T-cell (primary cell): ENCODE measurements around the gene MLEC. TPM values are rescaled to one million over a fixed set of nuclear protein-coding genes. Genes with fewer than 3 reads are reported as not detected.

ENCODE experiments used
- ATAC-seq, 4 experiments: fragments of 200-7000 bp in 3 of 4; fragments of 150-1000 bp in 1 of 4; cut with Tn5 transposase; replicated peaks in 1 of 4; 1 replicate in 3 of 4; 2 replicates in 1 of 4; pipeline ENCODE4 v1.10.0; 2021; ENCODE audit warnings: moderate library complexity in 3 of 4, mild to moderate bottlenecking in 2 of 4, moderate number of reproducible peaks in 1 of 4
- CTCF ChIA-PET, 2 donors: fragments of 300-600 bp; sonication (Branson Sonifier 250); formaldehyde crosslinking; loops; one replicate each; lab custom pipeline; 2022; ENCODE audit warnings: antibody characterized with exemption in 2 of 2; lab: Charles Lee
- POLR2A ChIA-PET, 2 donors: fragments of 300-600 bp; sonication (Branson Sonifier 250); formaldehyde crosslinking; loops; one replicate each; lab custom pipeline; 2022; ENCODE audit warnings: antibody characterized with exemption in 2 of 2; lab: Charles Lee
- DNase-seq, 35 experiments: peaks; one replicate each; pipeline versions ENCODE4 v3.0.0 to v3.0.0-alpha.2; 2013 to 2023
- H3K27ac ChIP-seq: one replicate; pipeline ENCODE4 v1.5.1; 2013; ENCODE audit warnings: low read length
- H3K27me3 ChIP-seq, 2 experiments: replicated peaks in 1 of 2; 1 replicate in 1 of 2; 2 replicates in 1 of 2; pipeline versions ENCODE4 v1.6.1 to v1.7.0; 2013; ENCODE audit warnings: low read length in 1 of 2, mixed read lengths in 1 of 2; ENCODE audit not compliant: control insufficient read depth in 2 of 2, insufficient read depth in 2 of 2; ENCODE audit errors: extremely low read depth in 1 of 2
- H3K36me3 ChIP-seq, 2 donors: 1 replicate in 1 of 2; 2 replicates in 1 of 2; pipeline versions ENCODE4 v1.6.1 to v1.7.0; 2013; ENCODE audit warnings: low read length in 1 of 2; ENCODE audit not compliant: control insufficient read depth in 2 of 2, insufficient read depth in 1 of 2; ENCODE audit errors: extremely low read depth in 1 of 2
- H3K4me1 ChIP-seq, 2 experiments: 1 replicate in 1 of 2; 2 replicates in 1 of 2; pipeline versions ENCODE4 v1.6.1 to v1.7.0; 2013; ENCODE audit warnings: low read length in 2 of 2, mixed read lengths in 1 of 2; ENCODE audit not compliant: insufficient read depth in 2 of 2, control insufficient read depth in 1 of 2; ENCODE audit errors: extremely low read depth in 1 of 2
- H3K4me3 ChIP-seq, 2 donors: 1 replicate in 1 of 2; 2 replicates in 1 of 2; pipeline versions ENCODE4 v1.5.1 to v1.7.0; 2013; ENCODE audit warnings: mild to moderate bottlenecking in 2 of 2, low read length in 1 of 2, moderate library complexity in 1 of 2; ENCODE audit not compliant: control insufficient read depth in 1 of 2; ENCODE audit errors: extremely low read depth in 1 of 2
- H3K9me3 ChIP-seq: 2 replicates; pipeline ENCODE4 v1.7.0; 2013
- H3K27ac Mint-ChIP-seq, 2 donors: one replicate each; pipeline ENCODE4 v1.8.0; 2020 to 2021; ENCODE audit warnings: mild to moderate bottlenecking in 2 of 2, mixed read lengths in 2 of 2
- H3K27me3 Mint-ChIP-seq, 2 donors: one replicate each; pipeline ENCODE4 v1.8.0; 2021 to 2022; ENCODE audit warnings: mixed read lengths in 2 of 2
- H3K36me3 Mint-ChIP-seq: one replicate; pipeline ENCODE4 v1.8.0; 2021; ENCODE audit warnings: mixed read lengths
- H3K4me1 Mint-ChIP-seq, 3 donors: one replicate each; pipeline ENCODE4 v1.8.0; 2020 to 2022; ENCODE audit warnings: mixed read lengths in 3 of 3, mild to moderate bottlenecking in 1 of 3
- H3K4me3 Mint-ChIP-seq, 3 donors: one replicate each; pipeline ENCODE4 v1.8.0; 2020 to 2022; ENCODE audit warnings: mild to moderate bottlenecking in 3 of 3, mixed read lengths in 3 of 3, moderate library complexity in 3 of 3
- H3K9me3 Mint-ChIP-seq, 3 donors: one replicate each; pipeline ENCODE4 v1.8.0; 2020 to 2022; ENCODE audit warnings: mixed read lengths in 3 of 3
- WGBS: methylation state at CpG from one replicate; pipeline ENCODE4 v1.1.5; 2013; ENCODE audit warnings: missing lambda C conversion rate; ENCODE audit not compliant: insufficient coverage; 5-methylcytosine and 5-hydroxymethylcytosine counted together
- total RNA-seq, 35 experiments: library from RNA in 6 of 35; stranded (reverse) in 6 of 35; fragments of 120-200 nt in 1 of 35; gene quantifications; one replicate each; pipeline versions ENCODE4 v1.2.1 to v1.2.4 and lab custom pipeline; 2013 to 2026

Gene MLEC
- total RNA-seq, 5 donors from 2014 or later (not counting 1 experiment from before 2014, with no cell fraction given): 26.3 to 61.3 (median 55.3) TPM

DNA sequence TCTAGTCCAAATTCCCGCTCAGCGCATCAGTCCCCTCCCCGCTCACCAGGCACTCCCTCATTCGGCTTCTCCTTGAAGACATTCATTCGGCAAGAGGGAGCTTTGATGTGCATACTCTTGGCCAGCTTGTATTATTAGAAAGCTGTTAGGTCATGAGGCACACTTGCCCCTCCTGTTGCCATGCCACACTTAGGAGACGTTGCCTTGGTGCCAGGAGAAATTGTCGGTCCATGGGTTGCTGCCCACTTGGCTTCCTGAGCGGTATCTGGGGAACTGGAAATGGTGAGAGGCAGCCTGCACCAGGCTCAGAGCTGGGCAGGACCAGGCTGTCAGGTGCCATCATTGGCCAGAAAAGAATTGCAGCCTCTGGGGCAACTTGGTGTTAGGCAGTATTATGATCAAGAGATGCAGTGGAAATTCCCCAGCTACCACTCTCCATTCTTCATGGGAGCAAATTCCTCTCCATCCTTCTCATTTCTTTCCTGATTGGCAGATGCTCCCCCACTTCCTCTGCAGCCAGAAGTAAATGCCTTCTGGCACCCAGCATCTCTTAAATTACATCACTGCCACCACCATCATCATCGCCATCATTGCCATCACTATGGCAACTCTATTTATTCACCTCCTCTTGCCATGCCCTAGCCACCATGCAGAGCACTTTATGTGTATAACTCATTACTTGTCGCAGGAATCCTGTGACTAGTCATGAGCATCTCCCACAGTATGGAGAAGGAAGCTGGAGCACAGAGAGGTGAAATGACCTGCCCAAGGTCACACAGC, 34.1 kb upstream of the MLEC start:
- H3K9me3 Mint-ChIP-seq: no peaks in the 10 kb centered on the region
- peaks cover 9 to 10% (median 9%) of the 10 kb centered on the region in 3 donors for H3K4me1 Mint-ChIP-seq
- Histone ChIP-seq H3K27ac (no peak overlapping the region), H3K36me3 (no peaks in the 10 kb centered on the region), H3K4me1 (peaks cover 0 to 12% of the 10 kb centered on the region in 2 experiments), H3K4me3 (no peak overlapping the region), H3K9me3 (no peaks in the 10 kb centered on the region), H3K27me3 (peaks cover 2 to 62% of the 10 kb centered on the region in 2 experiments)
- no peak for DNase-seq
- WGBS: 68% methylated on average over 6 of the region's 10 CpGs
- ATAC-seq: no peak
- H3K36me3 Mint-ChIP-seq: no peaks in the 10 kb centered on the region
- CTCF ChIA-PET: interaction anchor here in 1 of 2 donors (0.6 to 0.7 kb wide), 3 partner anchors 151 to 325 kb away, joined by 3 to 8 read pairs (median 7); partner anchors contain the start of gene HNF1A
- peaks cover 25 to 42% of the 10 kb centered on the region in 2 donors for H3K27me3 Mint-ChIP-seq
- H3K27ac Mint-ChIP-seq: no peak overlapping the region
- H3K4me3 Mint-ChIP-seq: no peak overlapping the region
- POLR2A ChIA-PET: interaction anchor here in 1 of 2 donors (0.6 kb wide), 1 partner anchor 478 kb away, joined by 3 read pairs; no protein-coding TSS in a partner anchor

DNA sequence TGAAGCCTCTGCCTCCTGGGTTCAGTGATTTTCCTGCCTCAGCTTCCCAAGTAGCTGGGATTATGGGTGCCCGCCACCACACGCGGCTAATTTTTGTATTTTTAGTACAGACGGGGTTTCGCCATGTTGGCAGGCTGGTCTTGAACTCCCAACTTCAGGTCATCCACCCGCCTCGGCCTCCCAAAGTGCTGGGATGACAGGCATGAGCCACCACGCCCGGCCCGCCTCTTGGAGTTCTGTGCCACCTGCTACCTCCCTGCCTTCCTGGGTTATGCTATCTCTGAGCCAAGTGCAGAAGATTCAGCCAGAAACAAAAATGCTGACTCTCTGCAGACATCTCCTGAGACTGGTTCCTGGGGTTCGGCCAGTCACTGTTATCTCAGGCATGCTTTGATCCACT, 33.3 kb upstream of the MLEC start:
- H3K4me1 ChIP-seq: peaks cover 0 to 12% of the 10 kb centered on the region in 2 experiments
- ChIA-PET POLR2A (interaction anchor here in 1 of 2 donors (0.6 kb wide), 1 partner anchor 477 kb away, joined by 3 read pairs; no protein-coding TSS in a partner anchor), CTCF (no interaction called here)
- H3K4me3 ChIP-seq: no peak overlapping the region
- 98% methylated on average over 11 of the region's 11 CpGs for WGBS
- DNase-seq (no peak), ATAC-seq (no peak)
- H3K4me3 Mint-ChIP-seq: no peak overlapping the region
- H3K36me3 ChIP-seq: no peaks in the 10 kb centered on the region
- no peaks in the 10 kb centered on the region for H3K9me3 ChIP-seq
- H3K27ac Mint-ChIP-seq: no peak overlapping the region
- H3K27me3 Mint-ChIP-seq: peaks cover 19 to 39% of the 10 kb centered on the region in 2 donors
- no peaks in the 10 kb centered on the region for H3K9me3 Mint-ChIP-seq
- H3K27ac ChIP-seq: no peak overlapping the region
- peaks cover 2 to 58% of the 10 kb centered on the region in 2 experiments for H3K27me3 ChIP-seq
- H3K36me3 Mint-ChIP-seq: no peaks in the 10 kb centered on the region
- peaks cover 9 to 10% (median 9%) of the 10 kb centered on the region in 3 donors for H3K4me1 Mint-ChIP-seq

- Histone ChIP-seq H3K27me3 (peaks cover under 1 to 56% of the 10 kb centered on the region in 2 experiments), H3K36me3 (no peaks in the 10 kb centered on the region), H3K9me3 (no peaks in the 10 kb centered on the region), H3K4me3 (no peak overlapping the region), H3K27ac (no peak overlapping the region), H3K4me1 (peaks cover 0 to 1% of the 10 kb centered on the region in 2 experiments)
- Mint-ChIP-seq H3K9me3 (no peaks in the 10 kb centered on the region), H3K4me1 (peaks cover under 1% of the 10 kb centered on the region in 3 donors), H3K36me3 (no peaks in the 10 kb centered on the region), H3K27ac (no peak overlapping the region), H3K27me3 (peaks cover 13 to 30% of the 10 kb centered on the region in 2 donors), H3K4me3 (no peak overlapping the region)
- DNase-seq: no peak
- no peak for ATAC-seq
- POLR2A ChIA-PET: no interaction called here
- WGBS: 82% methylated on average over 6 of the region's 10 CpGs
- CTCF ChIA-PET: no interaction called here
Measured at GRCh38 chr12:120654656-120655055, 32.3 kb upstream of the MLEC start.

DNA sequence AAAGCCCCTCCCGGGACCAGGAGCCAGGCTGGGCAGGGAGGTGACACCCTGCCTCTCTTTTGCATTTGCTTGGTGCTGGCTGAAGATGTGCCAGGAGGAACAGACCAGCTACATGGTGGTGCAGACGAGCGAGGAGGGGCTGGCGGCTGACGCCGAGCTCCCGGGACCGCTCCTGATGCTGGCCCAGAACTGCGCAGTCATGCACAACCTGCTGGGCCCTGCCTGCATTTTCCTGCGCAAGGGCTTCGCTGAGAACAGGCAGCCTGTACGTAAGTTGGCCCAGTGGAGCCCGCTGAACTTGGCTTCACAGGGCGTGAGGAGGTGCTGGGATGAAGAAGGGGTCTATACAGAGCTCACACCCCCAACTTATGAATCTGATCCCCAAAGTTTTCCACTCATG, 30.9 kb upstream of the MLEC start:
- no peaks in the 10 kb centered on the region for H3K4me1 ChIP-seq
- ChIA-PET CTCF (no interaction called here), POLR2A (no interaction called here)
- H3K27ac ChIP-seq: no peak overlapping the region
- Mint-ChIP-seq H3K9me3 (no peaks in the 10 kb centered on the region), H3K36me3 (no peaks in the 10 kb centered on the region), H3K27me3 (peaks cover 4 to 20% of the 10 kb centered on the region in 2 donors), H3K4me3 (no peak overlapping the region), H3K4me1 (no peaks in the 10 kb centered on the region), H3K27ac (no peak overlapping the region)
- WGBS: 94% methylated on average over 11 of the region's 14 CpGs
- DNase-seq: no peak
- no peak for ATAC-seq
- H3K4me3 ChIP-seq: no peak overlapping the region
- H3K27me3 ChIP-seq: peaks cover 0 to 51% of the 10 kb centered on the region in 2 experiments
- H3K36me3 ChIP-seq: no peaks in the 10 kb centered on the region
- H3K9me3 ChIP-seq: no peaks in the 10 kb centered on the region

DNA sequence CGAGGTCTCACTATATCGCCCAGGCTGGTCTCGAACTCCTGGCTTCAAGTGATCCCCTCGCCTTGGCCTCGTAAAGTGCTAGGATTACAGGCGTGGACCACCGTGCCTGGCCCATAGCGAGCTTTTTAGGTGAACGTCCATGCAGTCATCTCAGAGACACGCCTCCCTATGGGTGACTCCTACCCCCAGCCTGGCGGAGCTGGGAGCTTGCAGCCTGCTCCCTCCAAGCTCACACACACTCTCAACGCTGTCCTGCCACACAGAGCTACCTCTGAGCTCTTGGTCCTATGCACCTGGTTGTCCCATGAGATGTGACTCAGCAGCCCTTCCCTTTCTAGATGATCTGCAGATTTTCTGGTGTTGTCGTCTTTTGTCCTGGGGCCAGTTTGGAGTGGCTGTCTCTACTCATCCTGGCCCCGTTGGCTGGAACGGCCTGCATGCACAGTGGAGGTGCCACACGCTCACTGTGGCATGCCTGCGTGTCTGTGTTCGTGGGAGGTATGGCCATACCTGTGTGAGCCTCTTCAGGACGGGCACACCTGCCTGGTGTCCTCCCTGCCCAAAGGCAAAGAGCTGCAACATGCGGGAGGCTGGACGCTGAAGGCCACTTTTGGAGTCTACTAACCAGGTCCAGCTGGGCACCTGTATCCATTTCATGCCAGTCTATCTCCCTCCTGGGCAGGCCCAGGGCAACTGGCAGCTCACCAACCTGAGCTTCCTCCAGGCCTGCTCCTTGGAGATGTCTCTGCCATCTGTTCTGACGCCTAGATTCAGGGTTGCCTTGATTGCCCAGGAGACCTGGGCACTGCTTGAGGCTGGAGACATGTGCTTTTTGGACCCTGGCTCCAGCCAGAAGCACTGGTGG, 28.4 kb upstream of the MLEC start:
- Mint-ChIP-seq H3K9me3 (no peaks in the 10 kb centered on the region), H3K4me1 (no peaks in the 10 kb centered on the region), H3K4me3 (no peak overlapping the region), H3K27me3 (peaks cover 0 to 12% of the 10 kb centered on the region in 2 donors), H3K27ac (no peak overlapping the region), H3K36me3 (no peaks in the 10 kb centered on the region)
- no peaks in the 10 kb centered on the region for H3K36me3 ChIP-seq
- no peak overlapping the region for H3K27ac ChIP-seq
- ChIA-PET CTCF (interaction anchor here in 1 of 2 donors (1.3 kb wide), 1 partner anchor 9 kb away, joined by 4 read pairs; no protein-coding TSS in a partner anchor), POLR2A (interaction anchor here in 1 of 2 donors (0.6 kb wide), 1 partner anchor 121 kb away, joined by 5 read pairs; no protein-coding TSS in a partner anchor)
- WGBS: 86% methylated on average over 22 of the region's 22 CpGs
- no peaks in the 10 kb centered on the region for H3K9me3 ChIP-seq
- DNase-seq: no peak
- no peak for ATAC-seq
- H3K4me1 ChIP-seq: no peaks in the 10 kb centered on the region
- H3K4me3 ChIP-seq: no peak overlapping the region
- H3K27me3 ChIP-seq: peaks cover 0 to 42% of the 10 kb centered on the region in 2 experiments

GRCh38 chr12:120659151-120659525, 27.8 kb upstream of the MLEC start:
- Mint-ChIP-seq H3K4me3 (no peak overlapping the region), H3K9me3 (no peaks in the 10 kb centered on the region), H3K27ac (no peak overlapping the region), H3K4me1 (no peaks in the 10 kb centered on the region), H3K27me3 (peaks cover 0 to 9% of the 10 kb centered on the region in 2 donors), H3K36me3 (no peaks in the 10 kb centered on the region)
- Histone ChIP-seq H3K27me3 (peaks cover 0 to 44% of the 10 kb centered on the region in 2 experiments), H3K36me3 (no peaks in the 10 kb centered on the region), H3K27ac (no peak overlapping the region), H3K4me3 (no peak overlapping the region), H3K9me3 (no peaks in the 10 kb centered on the region), H3K4me1 (no peaks in the 10 kb centered on the region)
- CTCF ChIA-PET: interaction anchor here (0.7 to 1.3 kb wide), 2 partner anchors 9 to 529 kb away, joined by 3 to 4 read pairs; no protein-coding TSS in a partner anchor
- DNase-seq: no peak
- ATAC-seq: no peak
- POLR2A ChIA-PET: no interaction called here
- WGBS: 69% methylated on average over 7 of the region's 8 CpGs
